GM12878 (cell line): ENCODE results near the gene BZW2. TPM values are rescaled to one million over a fixed set of nuclear protein-coding genes. Genes with fewer than 3 reads are reported as not detected.

Experiments
- E2F8 ChIP-seq: fragments of 450-650 bp; IDR thresholded peaks from 2 replicates; pipeline ENCODE4 v1.6.1; 2018; ENCODE audit warnings: mild to moderate bottlenecking, low read depth, moderate library complexity; ENCODE audit not compliant: partially characterized antibody
- NR2C2 ChIP-seq: IDR thresholded peaks from 2 replicates; pipeline ENCODE4 v1.6.1; 2011; ENCODE audit warnings: borderline replicate concordance, low read depth; ENCODE audit not compliant: control insufficient read depth, insufficient read length
- SP1 ChIP-seq: IDR thresholded peaks from one replicate; pipeline ENCODE4 v1.6.1; 2011; ENCODE audit warnings: low read depth, low read length
- STAT1 ChIP-seq: fragments of 450-650 bp; conservative IDR thresholded peaks from 2 replicates; pipeline ENCODE4 v1.6.1; 2014; ENCODE audit warnings: antibody characterized with exemption, mild to moderate bottlenecking
- TCF7 ChIP-seq: IDR thresholded peaks from 2 replicates; pipeline ENCODE4 v1.6.1; 2014; ENCODE audit warnings: antibody characterized with exemption, borderline replicate concordance
- ZNF207 ChIP-seq: fragments of 450-650 bp; IDR thresholded peaks from 2 replicates; pipeline ENCODE4 v1.6.1; 2014; ENCODE audit warnings: antibody characterized with exemption, mild to moderate bottlenecking, borderline replicate concordance
- polyA plus RNA-seq, 11 experiments: library from polyadenylated mRNA; depleted of rRNA in 4 of 11; unstranded in 6 of 11; stranded (reverse) in 5 of 11; fragments of >200 nt; fragmentation: Nextera tagmentation in 4 of 11; fragmentation: Illumina TruSeq in 1 of 11; extraction: Ambion mirVana in 4 of 11; extraction: Trizol in 1 of 11; gene quantifications; 1 replicate in 1 of 11; 2 replicates in 10 of 11; pipeline versions ENCODE4 v1.2.1 to v1.2.3, GENCODE V29; 2011 to 2016; ENCODE audit warnings: inconsistent platforms in 2 of 11, missing spikeins in 2 of 11, low read depth in 1 of 11
- total RNA-seq, 4 experiments: library from RNA; depleted of rRNA in 3 of 4; stranded (reverse); fragments of >200 nt in 3 of 4; fragmentation: Illumina TruSeq in 1 of 4; extraction: Trizol in 1 of 4; gene quantifications; 2 replicates each; pipeline versions ENCODE4 v1.2.1 to v1.2.3, GENCODE V29; 2013 to 2021
- TF ChIP-seq, protein P1 (sequence below): fragments of 450-650 bp; IDR thresholded peaks from 2 replicates; pipeline ENCODE4 v1.6.1; 2017; ENCODE audit warnings: mild to moderate bottlenecking, moderate library complexity

The BZW2 gene
- total and polyA plus RNA-seq, 10 of the 15 experiments (the other 5 are each of a cell fraction or from before 2014, with no cell fraction given), result 1.3 to 6.8 (median 3.1) TPM

DNA sequence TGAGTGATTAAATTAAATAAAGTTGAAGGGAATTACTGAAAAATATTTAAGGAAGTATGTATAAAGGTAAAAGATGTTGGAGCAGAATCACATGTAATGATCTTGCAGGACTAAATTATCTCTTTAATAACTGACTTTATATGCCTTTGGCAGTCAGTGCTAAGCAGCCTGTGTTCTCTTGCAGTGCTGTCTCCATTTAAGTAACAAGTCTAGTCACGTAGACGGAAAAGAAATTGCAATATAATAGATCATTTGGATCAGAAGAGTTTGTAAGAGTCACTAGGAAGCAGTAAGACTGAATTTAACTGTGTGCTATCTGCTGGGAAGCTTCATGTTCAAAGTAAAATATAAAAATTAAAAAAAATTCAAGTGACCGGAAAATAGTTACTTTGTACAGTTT lies 21.4 kb downstream of the BZW2 start (continued):
- TF ChIP-seq E2F8 (no peak), TCF7 (no peak), SP1 (no peak), STAT1 (no peak), ZNF207 (no peak), NR2C2 (no peak)
- TF ChIP-seq, protein P1, sequence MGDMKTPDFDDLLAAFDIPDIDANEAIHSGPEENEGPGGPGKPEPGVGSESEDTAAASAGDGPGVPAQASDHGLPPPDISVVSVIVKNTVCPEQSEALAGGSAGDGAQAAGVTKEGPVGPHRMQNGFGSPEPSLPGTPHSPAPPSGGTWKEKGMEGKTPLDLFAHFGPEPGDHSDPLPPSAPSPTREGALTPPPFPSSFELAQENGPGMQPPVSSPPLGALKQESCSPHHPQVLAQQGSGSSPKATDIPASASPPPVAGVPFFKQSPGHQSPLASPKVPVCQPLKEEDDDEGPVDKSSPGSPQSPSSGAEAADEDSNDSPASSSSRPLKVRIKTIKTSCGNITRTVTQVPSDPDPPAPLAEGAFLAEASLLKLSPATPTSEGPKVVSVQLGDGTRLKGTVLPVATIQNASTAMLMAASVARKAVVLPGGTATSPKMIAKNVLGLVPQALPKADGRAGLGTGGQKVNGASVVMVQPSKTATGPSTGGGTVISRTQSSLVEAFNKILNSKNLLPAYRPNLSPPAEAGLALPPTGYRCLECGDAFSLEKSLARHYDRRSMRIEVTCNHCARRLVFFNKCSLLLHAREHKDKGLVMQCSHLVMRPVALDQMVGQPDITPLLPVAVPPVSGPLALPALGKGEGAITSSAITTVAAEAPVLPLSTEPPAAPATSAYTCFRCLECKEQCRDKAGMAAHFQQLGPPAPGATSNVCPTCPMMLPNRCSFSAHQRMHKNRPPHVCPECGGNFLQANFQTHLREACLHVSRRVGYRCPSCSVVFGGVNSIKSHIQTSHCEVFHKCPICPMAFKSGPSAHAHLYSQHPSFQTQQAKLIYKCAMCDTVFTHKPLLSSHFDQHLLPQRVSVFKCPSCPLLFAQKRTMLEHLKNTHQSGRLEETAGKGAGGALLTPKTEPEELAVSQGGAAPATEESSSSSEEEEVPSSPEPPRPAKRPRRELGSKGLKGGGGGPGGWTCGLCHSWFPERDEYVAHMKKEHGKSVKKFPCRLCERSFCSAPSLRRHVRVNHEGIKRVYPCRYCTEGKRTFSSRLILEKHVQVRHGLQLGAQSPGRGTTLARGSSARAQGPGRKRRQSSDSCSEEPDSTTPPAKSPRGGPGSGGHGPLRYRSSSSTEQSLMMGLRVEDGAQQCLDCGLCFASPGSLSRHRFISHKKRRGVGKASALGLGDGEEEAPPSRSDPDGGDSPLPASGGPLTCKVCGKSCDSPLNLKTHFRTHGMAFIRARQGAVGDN, result no peak
